H1 (cell line): Measurements from ENCODE around the gene TBX2. TPM values are rescaled to one million over a fixed set of nuclear protein-coding genes. Genes with fewer than 3 reads are reported as not detected.
A peak's percentile ranks its signal among the peaks of the same experiment; 100 is the strongest.

Source experiments
- CTCF ChIA-PET: fragments of 300-600 bp; sonication (Branson Sonifier 250); formaldehyde crosslinking; loops from one replicate; lab custom pipeline; 2021; ENCODE audit not compliant: partially characterized antibody; lab: Charles Lee
- POLR2A ChIA-PET: fragments of 300-600 bp; sonication (Branson Sonifier 250); formaldehyde crosslinking; loops from one replicate; lab custom pipeline; 2021; ENCODE audit warnings: inconsistent platforms; ENCODE audit not compliant: partially characterized antibody; lab: Charles Lee
- DNase-seq, 2 experiments: peaks; one replicate each; pipeline versions ENCODE4 v3.0.0 to v3.0.0-alpha.2; 2010 to 2022; ENCODE audit warnings: low spot score in 2 of 2, low read depth in 1 of 2, mixed read lengths in 1 of 2
- FAIRE-seq: peaks from 2 replicates; lab custom pipeline; 2011; peaks lifted over from hg19 to GRCh38; lab: Jason Lieb, UNC
- H2AFZ ChIP-seq: 2 replicates; pipeline ENCODE4 v1.8.1; 2012; ENCODE audit warnings: low read length, inconsistent platforms
- H2AK5ac ChIP-seq: 2 replicates; pipeline ENCODE4 v1.6.1; 2013; ENCODE audit warnings: low read depth, low read length
- H2BK120ac ChIP-seq: replicated peaks from 2 replicates; pipeline ENCODE3; 2013; ENCODE audit warnings: low read depth, low read length, inconsistent platforms
- H2BK12ac ChIP-seq: 2 replicates; pipeline ENCODE4 v1.6.1; 2013; ENCODE audit warnings: low read depth, low read length
- H2BK15ac ChIP-seq: 2 replicates; pipeline ENCODE4 v1.6.1; 2013; ENCODE audit warnings: low read length
- H2BK20ac ChIP-seq: 2 replicates; pipeline ENCODE4 v1.6.1; 2013; ENCODE audit warnings: low read length
- H2BK5ac ChIP-seq: 2 replicates; pipeline ENCODE4 v1.6.1; 2013; ENCODE audit warnings: low read depth, low read length
- H3K14ac ChIP-seq: 2 replicates; pipeline ENCODE4 v1.6.1; 2013; ENCODE audit warnings: inconsistent platforms; ENCODE audit not compliant: insufficient read length
- H3K18ac ChIP-seq: 2 replicates; pipeline ENCODE4 v1.6.1; 2013; ENCODE audit warnings: low read length; ENCODE audit errors: extremely low read depth
- H3K23ac ChIP-seq: 2 replicates; pipeline ENCODE4 v1.6.1; 2013; ENCODE audit warnings: inconsistent platforms; ENCODE audit not compliant: insufficient read length
- H3K23me2 ChIP-seq: 2 replicates; pipeline ENCODE4 v1.6.1; 2013; ENCODE audit warnings: low read depth, low read length
- H3K27ac ChIP-seq: 2 replicates; pipeline ENCODE4 v1.6.1; 2011; ENCODE audit warnings: low read depth, low read length, inconsistent platforms
- H3K27me3 ChIP-seq, 4 experiments: replicated peaks in 1 of 4; 1 replicate in 1 of 4; 2 replicates in 3 of 4; pipeline versions ENCODE4 v1.6.1 to v1.8.1; 2011 to 2013; ENCODE audit warnings: low read length in 3 of 4, mild to moderate bottlenecking in 3 of 4, inconsistent platforms in 2 of 4, mixed read lengths in 2 of 4, moderate library complexity in 1 of 4; ENCODE audit not compliant: control insufficient read depth in 3 of 4, insufficient read depth in 3 of 4; ENCODE audit errors: extremely low read depth in 1 of 4
- H3K36me3 ChIP-seq, 4 experiments: 2 replicates each; pipeline versions ENCODE4 v1.6.1 to v1.8.1; 2011 to 2013; ENCODE audit warnings: mild to moderate bottlenecking in 4 of 4, low read length in 3 of 4, moderate library complexity in 2 of 4, control low read depth in 1 of 4, inconsistent platforms in 1 of 4; ENCODE audit not compliant: insufficient read depth in 4 of 4, control insufficient read depth in 2 of 4
- H3K4ac ChIP-seq: replicated peaks from 2 replicates; pipeline ENCODE3; 2013; ENCODE audit warnings: low read length, low read depth, mixed read lengths, inconsistent platforms; ENCODE audit not compliant: insufficient read length
- H3K4me1 ChIP-seq, 4 experiments: replicated peaks in 1 of 4; 1 replicate in 1 of 4; 2 replicates in 3 of 4; pipeline versions ENCODE4 v1.6.1 to v1.8.1; 2011 to 2013; ENCODE audit warnings: low read length in 3 of 4, inconsistent platforms in 2 of 4, mixed read lengths in 1 of 4; ENCODE audit not compliant: insufficient read depth in 4 of 4, control insufficient read depth in 3 of 4
- H3K4me2 ChIP-seq, 2 experiments: 2 replicates each; pipeline versions ENCODE4 v1.6.1 to v1.8.1; 2011 to 2013; ENCODE audit warnings: low read depth in 2 of 2, low read length in 2 of 2, control low read depth in 1 of 2, inconsistent platforms in 1 of 2, mild to moderate bottlenecking in 1 of 2; ENCODE audit not compliant: insufficient read depth in 1 of 2
- H3K4me3 ChIP-seq, 4 experiments: fragments of 200-600, 300-600 bp in 1 of 4; sonication (generic), shearing (Covaris generic), sonication (Bioruptor Twin) in 1 of 4; 2 replicates each; pipeline versions ENCODE4 v1.5.1 to v1.8.1; 2011 to 2016; ENCODE audit warnings: low read length in 4 of 4, low read depth in 3 of 4, control low read depth in 2 of 4, inconsistent platforms in 2 of 4, mild to moderate bottlenecking in 2 of 4, mixed read lengths in 1 of 4, moderate library complexity in 1 of 4; ENCODE audit not compliant: insufficient read depth in 2 of 4; ENCODE audit errors: extremely low read depth in 1 of 4
- H3K56ac ChIP-seq: replicated peaks from 2 replicates; pipeline ENCODE3; 2013; ENCODE audit warnings: low read depth, mild to moderate bottlenecking, mixed read lengths, low read length, inconsistent platforms; ENCODE audit not compliant: insufficient read length
- H3K79me1 ChIP-seq: 2 replicates; pipeline ENCODE4 v1.6.1; 2013; ENCODE audit warnings: low read depth, low read length, control low read depth
- H3K79me2 ChIP-seq, 2 experiments: 2 replicates each; pipeline versions ENCODE4 v1.6.1 to v1.8.1; 2012 to 2013; ENCODE audit warnings: low read length in 2 of 2, mild to moderate bottlenecking in 2 of 2, inconsistent platforms in 1 of 2; ENCODE audit not compliant: insufficient read depth in 2 of 2, control insufficient read depth in 1 of 2
- H3K9ac ChIP-seq, 4 experiments: replicated peaks in 1 of 4; 1 replicate in 1 of 4; 2 replicates in 3 of 4; pipeline versions ENCODE4 v1.6.1 to v1.8.1; 2011 to 2013; ENCODE audit warnings: low read depth in 3 of 4, low read length in 3 of 4, control low read depth in 2 of 4, mild to moderate bottlenecking in 2 of 4, moderate library complexity in 2 of 4, inconsistent platforms in 1 of 4; ENCODE audit errors: extremely low read depth in 1 of 4
- H3K9me3 ChIP-seq, 2 experiments: 2 replicates each; pipeline versions ENCODE4 v1.6.1 to v1.8.1; 2012 to 2013; ENCODE audit warnings: mild to moderate bottlenecking in 2 of 2, moderate library complexity in 2 of 2, control low read depth in 1 of 2, inconsistent platforms in 1 of 2, low read depth in 1 of 2, low read length in 1 of 2, mixed read lengths in 1 of 2; ENCODE audit not compliant: insufficient read depth in 2 of 2
- H4K20me1 ChIP-seq, 2 experiments: replicated peaks in 1 of 2; 2 replicates each; pipeline versions ENCODE3 to v1.8.1; 2011 to 2013; ENCODE audit warnings: inconsistent platforms in 2 of 2, low read length in 2 of 2, mild to moderate bottlenecking in 1 of 2; ENCODE audit not compliant: insufficient read depth in 2 of 2, control insufficient read depth in 1 of 2
- H4K5ac ChIP-seq: 2 replicates; pipeline ENCODE4 v1.6.1; 2013; ENCODE audit warnings: low read length, low read depth, mixed read lengths, inconsistent platforms; ENCODE audit not compliant: insufficient read length
- H4K8ac ChIP-seq: 2 replicates; pipeline ENCODE4 v1.8.0; 2013; ENCODE audit warnings: mild to moderate bottlenecking, moderate library complexity, low read length, inconsistent platforms; ENCODE audit not compliant: insufficient read depth; ENCODE audit errors: extremely low read depth
- H4K91ac ChIP-seq: replicated peaks from 2 replicates; pipeline ENCODE3; 2013; ENCODE audit warnings: low read length, mixed read lengths, inconsistent platforms; ENCODE audit not compliant: insufficient read length
- BRCA1 ChIP-seq: IDR thresholded peaks from 2 replicates; pipeline ENCODE4 v1.6.1; 2012; ENCODE audit warnings: low read depth, low read length, improper control_type of control experiment
- CHD1 ChIP-seq: IDR thresholded peaks from 2 replicates; pipeline ENCODE4 v1.6.1; 2012; ENCODE audit warnings: low read depth, low read length, improper control_type of control experiment
- HDAC2 ChIP-seq, 2 experiments: fragments of 300-600 bp in 1 of 2; sonication (generic) in 1 of 2; IDR thresholded peaks; 2 replicates each; pipeline ENCODE4 v1.6.1; 2011 to 2012; ENCODE audit warnings: low read depth in 2 of 2, low read length in 2 of 2, mild to moderate bottlenecking in 2 of 2, moderate library complexity in 2 of 2, borderline replicate concordance in 1 of 2, inconsistent platforms in 1 of 2
- JUN ChIP-seq: IDR thresholded peaks from 2 replicates; pipeline ENCODE4 v1.6.1; 2011; ENCODE audit warnings: low read depth, mild to moderate bottlenecking, improper control_type of control experiment, low read length
- KDM4A ChIP-seq: IDR thresholded peaks from one replicate; pipeline ENCODE4 v1.7.1; 2012; ENCODE audit warnings: low read depth, mild to moderate bottlenecking, moderate library complexity, low read length, inconsistent platforms; ENCODE audit not compliant: severe bottlenecking
- MAFK ChIP-seq: IDR thresholded peaks from 2 replicates; pipeline ENCODE4 v1.6.1; 2012; ENCODE audit warnings: low read depth, mild to moderate bottlenecking, improper control_type of control experiment, low read length
- POLR2A ChIP-seq, 2 experiments: IDR thresholded peaks; 1 replicate in 1 of 2; 2 replicates in 1 of 2; pipeline ENCODE4 v1.6.1; 2011; ENCODE audit warnings: low read depth in 2 of 2, low read length in 2 of 2, mild to moderate bottlenecking in 2 of 2; ENCODE audit errors: control extremely low read depth in 1 of 2
- POU5F1 ChIP-seq: IDR thresholded peaks from 2 replicates; pipeline ENCODE4 v1.6.1; 2011; ENCODE audit warnings: low read depth, mild to moderate bottlenecking, low read length, moderate library complexity
- RNF2 ChIP-seq: fragments of 200-900, 300-1000 bp; sonication (generic); IDR thresholded peaks from 2 replicates; pipeline ENCODE4 v1.7.1; 2016; ENCODE audit warnings: borderline replicate concordance, low read depth, mild to moderate bottlenecking, antibody characterized with exemption, low read length; ENCODE audit not compliant: poor library complexity, severe bottlenecking; ENCODE audit errors: missing control alignments
- SAP30 ChIP-seq: fragments of 300-600 bp; sonication (generic); IDR thresholded peaks from 2 replicates; pipeline ENCODE4 v1.7.1; 2012; ENCODE audit warnings: low read length, moderate library complexity, mild to moderate bottlenecking, inconsistent platforms; ENCODE audit not compliant: insufficient read depth, insufficient replicate concordance
- SP1 ChIP-seq: IDR thresholded peaks from 2 replicates; pipeline ENCODE4 v1.6.1; 2011; ENCODE audit warnings: low read depth, low read length
- SRF ChIP-seq: IDR thresholded peaks from 2 replicates; pipeline ENCODE4 v1.6.1; 2011; ENCODE audit warnings: mild to moderate bottlenecking, low read depth, low read length, moderate library complexity
- SUZ12 ChIP-seq: fragments of 200-600 bp; sonication (generic); IDR thresholded peaks from 2 replicates; pipeline ENCODE4 v1.6.1; 2012; ENCODE audit warnings: mild to moderate bottlenecking, inconsistent platforms, low read length, moderate library complexity, mixed read lengths
- TAF7 ChIP-seq: optimal IDR thresholded peaks from 2 replicates; pipeline ENCODE3; 2011; ENCODE audit warnings: low read depth, mild to moderate bottlenecking, inconsistent platforms, low read length, moderate library complexity, borderline replicate concordance
- WGBS, 2 experiments: shearing (Covaris generic) in 1 of 2; methylation state at CpG; one replicate each; pipeline versions ENCODE4 v1.1.6 to v1.1.7; 2013 to 2015; ENCODE audit warnings: low lambda C conversion rate in 2 of 2, mixed read lengths in 2 of 2, inconsistent platforms in 1 of 2, low coverage in 1 of 2, missing lambda C conversion rate in 1 of 2; ENCODE audit not compliant: insufficient replicate concordance in 2 of 2, insufficient coverage in 1 of 2, insufficient read length in 1 of 2; ENCODE audit errors: extremely low coverage in 1 of 2, missing lambda C conversion rate in 1 of 2; 5-methylcytosine and 5-hydroxymethylcytosine counted together
- polyA plus RNA-seq, 7 experiments: library from polyadenylated mRNA; depleted of rRNA in 3 of 7; stranded (reverse) in 5 of 7; unstranded in 2 of 7; fragments of >200 nt in 5 of 7; fragments of 200-250 nt in 2 of 7; gene quantifications; 1 replicate in 5 of 7; 2 replicates in 1 of 7; 4 replicates in 1 of 7; pipeline versions ENCODE4 v1.2.1 to v1.2.3, GENCODE V29; 2011 to 2013; ENCODE audit warnings: missing spikeins in 2 of 7, mixed read lengths in 2 of 7
- total RNA-seq: library from RNA; stranded (reverse); fragmentation: NEBNext Ultra II Directional; extraction: Animal tissue kit (Norgen Biotek cat#: 25700); gene quantifications from 2 replicates; pipeline ENCODE4 v1.2.1, GENCODE V29; 2021

The TBX2 gene
- total and polyA plus RNA-seq, 2 of the 8 experiments (the other 6 are each of a cell fraction or from before 2014, with no cell fraction given): not detected

GRCh38 chr17:61420052-61420451 is 20.4 kb downstream of the TBX2 start:
- WGBS, 2 experiments: 83% methylated on average over 3 of the region's 4 CpGs; no CpG with 5 or more reads in 1 of the 2 experiments
- H2BK15ac ChIP-seq: no peak overlapping the region
- H2BK5ac ChIP-seq: no peak overlapping the region
- no peak overlapping the region for H3K4ac ChIP-seq
- H4K20me1 ChIP-seq: no peaks in the 10 kb centered on the region
- DNase-seq (peak in 1 of 2 experiments; percentile 30), FAIRE-seq (no peak)
- no peak overlapping the region for H4K91ac ChIP-seq
- H3K79me1 ChIP-seq: no peaks in the 10 kb centered on the region
- H2AFZ ChIP-seq: no peak overlapping the region
- ChIA-PET CTCF (interaction anchor here (0.6 to 2.1 kb wide), 12 partner anchors 10 to 742 kb away, joined by 3 to 10 read pairs (median 4); no protein-coding TSS in a partner anchor), POLR2A (no interaction called here)
- H3K9ac ChIP-seq: no peak overlapping the region
- 0 out of 2 replicates have a peak overlapping the region, but pooled peaks have one; percentile 28 for H2BK12ac ChIP-seq
- peaks cover 2% of the 10 kb centered on the region; the same call in 1 of the 2 replicates for H3K23me2 ChIP-seq
- H4K5ac ChIP-seq: no peak overlapping the region
- no peaks in the 10 kb centered on the region for H3K79me2 ChIP-seq
- H2AK5ac ChIP-seq: no peak overlapping the region
- no peaks in the 10 kb centered on the region for H3K9me3 ChIP-seq
- H2BK120ac ChIP-seq: no peak overlapping the region
- no peak overlapping the region for H3K18ac ChIP-seq
- H3K56ac ChIP-seq: no peak overlapping the region
- no peak overlapping the region for H3K27ac ChIP-seq
- no peaks in the 10 kb centered on the region for H3K36me3 ChIP-seq
- no peak overlapping the region for H3K14ac ChIP-seq
- H3K23ac ChIP-seq: no peak overlapping the region
- peaks cover 0 to 22% (median 18%) of the 10 kb centered on the region in 4 experiments; a peak in 6 of 7 replicates for H3K27me3 ChIP-seq
- H3K4me2 ChIP-seq: no peak overlapping the region
- H4K8ac ChIP-seq: no peak overlapping the region
- H2BK20ac ChIP-seq: no peak overlapping the region
- no peak overlapping the region for H3K4me3 ChIP-seq
- H3K4me1 ChIP-seq: peaks cover 0 to 4% (median 0%) of the 10 kb centered on the region in 4 experiments; a peak in 2 of 7 replicates
- TF ChIP-seq JUN (no peak), MAFK (no peak), SP1 (no peak), POU5F1 (no peak), BRCA1 (no peak), POLR2A (IDR thresholded peaks at IDR 0.05; ENCODE audit: control extremely low read depth in 1 of 2, low read depth in 2 of 2, low read length in 2 of 2) (no peak), CHD1 (no peak), TAF7 (no peak), SUZ12 (no peak), SAP30 (no peak), HDAC2 (IDR thresholded peaks at IDR 0.05; ENCODE audit: borderline replicate concordance in 1 of 2, low read depth in 2 of 2, low read length in 2 of 2) (no peak), SRF (no peak), KDM4A (no peak), RNF2 (no peak)
